Parathyroid adenoma (tissue), 2 donors: ENCODE measurements around the gene LRCOL1.

Source experiments
- H2AFZ ChIP-seq: fragments of 300-600 bp; sonication (generic); one replicate; pipeline ENCODE4 v1.7.0; 2017; ENCODE audit warnings: antibody characterized with exemption, mild to moderate bottlenecking
- H3K27ac ChIP-seq: fragments of 300-600 bp; sonication (generic); one replicate; pipeline ENCODE4 v1.7.0; 2017
- H3K27me3 ChIP-seq: fragments of 300-600 bp; sonication (generic); one replicate; pipeline ENCODE4 v1.7.0; 2017; ENCODE audit warnings: low read length; ENCODE audit not compliant: control insufficient read depth, insufficient read depth
- H3K36me3 ChIP-seq: fragments of 300-600 bp; sonication (generic); one replicate; pipeline ENCODE4 v1.7.0; 2017; ENCODE audit warnings: low read length; ENCODE audit not compliant: control insufficient read depth, insufficient read depth
- H3K4me1 ChIP-seq: fragments of 300-600 bp; sonication (generic); one replicate; pipeline ENCODE4 v1.7.0; 2017; ENCODE audit warnings: control low read depth
- H3K4me2 ChIP-seq: fragments of 300-600 bp; sonication (generic); one replicate; pipeline ENCODE4 v1.7.0; 2017; ENCODE audit warnings: low read length
- H3K4me3 ChIP-seq: fragments of 300-600 bp; sonication (generic); one replicate; pipeline ENCODE4 v1.7.0; 2017; ENCODE audit warnings: low read depth, low read length
- H3K79me2 ChIP-seq: fragments of 300-600 bp; sonication (generic); one replicate; pipeline ENCODE4 v1.7.0; 2017; ENCODE audit warnings: control low read depth
- H3K9ac ChIP-seq: fragments of 300-600 bp; sonication (generic); one replicate; pipeline ENCODE4 v1.7.0; 2017; ENCODE audit warnings: mild to moderate bottlenecking
- H3K9me3 ChIP-seq: fragments of 300-600 bp; sonication (generic); one replicate; pipeline ENCODE4 v1.7.0; 2017; ENCODE audit warnings: low read length; ENCODE audit not compliant: control insufficient read depth
- CTCF ChIP-seq: fragments of 300-600 bp; sonication (generic); IDR thresholded peaks from one replicate; pipeline ENCODE4 v1.7.0; 2017; ENCODE audit warnings: antibody characterized with exemption, mild to moderate bottlenecking
- donor health status: primary hyperparathyroidism.

The LRCOL1 gene

DNA sequence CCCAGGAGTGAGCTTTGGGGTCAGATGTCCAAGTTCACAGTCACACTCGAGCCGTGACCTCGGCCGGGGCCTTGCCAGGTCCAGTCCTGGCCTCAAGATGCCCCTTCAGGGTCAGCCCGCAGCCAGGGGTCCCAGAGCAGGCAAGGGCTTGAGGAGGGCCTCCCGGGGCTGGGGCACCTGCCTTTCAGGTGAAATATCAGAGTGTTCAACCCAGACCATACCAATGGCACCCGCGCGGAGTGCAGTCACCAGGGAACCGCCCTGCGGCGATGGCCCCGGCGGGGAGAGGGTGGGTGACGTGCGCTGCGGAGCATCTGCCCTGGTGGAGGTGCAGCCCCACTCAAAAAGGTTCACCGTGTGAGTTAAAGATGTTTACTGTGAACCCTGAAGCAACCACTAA is 16.9 kb downstream of the LRCOL1 start:
- no peaks in the 10 kb centered on the region for H3K9me3 ChIP-seq
- H3K4me3 ChIP-seq: peak overlapping the region; percentile 1
- H3K27me3 ChIP-seq: no peaks in the 10 kb centered on the region
- H3K36me3 ChIP-seq: no peaks in the 10 kb centered on the region
- peak overlapping the region; percentile 34 for H3K4me2 ChIP-seq
- H3K27ac ChIP-seq: no peak overlapping the region
- H3K4me1 ChIP-seq: no peaks in the 10 kb centered on the region
- TF ChIP-seq CTCF: no peak
- no peak overlapping the region for H3K9ac ChIP-seq
- peak overlapping the region; percentile 45 for H2AFZ ChIP-seq
- H3K79me2 ChIP-seq: no peaks in the 10 kb centered on the region

- H3K4me3 ChIP-seq: no peak overlapping the region
- H3K27me3 ChIP-seq: no peaks in the 10 kb centered on the region
- H2AFZ ChIP-seq: peak overlapping the region; percentile 45
- no peaks in the 10 kb centered on the region for H3K4me1 ChIP-seq
- H3K36me3 ChIP-seq: no peaks in the 10 kb centered on the region
- no peak overlapping the region for H3K4me2 ChIP-seq
- H3K9ac ChIP-seq: no peak overlapping the region
- no peaks in the 10 kb centered on the region for H3K79me2 ChIP-seq
- TF ChIP-seq CTCF: no peak
- H3K27ac ChIP-seq: no peak overlapping the region
- no peaks in the 10 kb centered on the region for H3K9me3 ChIP-seq
Observed at GRCh38 chr12:132593071-132593470, 17.3 kb downstream of the LRCOL1 start.

DNA sequence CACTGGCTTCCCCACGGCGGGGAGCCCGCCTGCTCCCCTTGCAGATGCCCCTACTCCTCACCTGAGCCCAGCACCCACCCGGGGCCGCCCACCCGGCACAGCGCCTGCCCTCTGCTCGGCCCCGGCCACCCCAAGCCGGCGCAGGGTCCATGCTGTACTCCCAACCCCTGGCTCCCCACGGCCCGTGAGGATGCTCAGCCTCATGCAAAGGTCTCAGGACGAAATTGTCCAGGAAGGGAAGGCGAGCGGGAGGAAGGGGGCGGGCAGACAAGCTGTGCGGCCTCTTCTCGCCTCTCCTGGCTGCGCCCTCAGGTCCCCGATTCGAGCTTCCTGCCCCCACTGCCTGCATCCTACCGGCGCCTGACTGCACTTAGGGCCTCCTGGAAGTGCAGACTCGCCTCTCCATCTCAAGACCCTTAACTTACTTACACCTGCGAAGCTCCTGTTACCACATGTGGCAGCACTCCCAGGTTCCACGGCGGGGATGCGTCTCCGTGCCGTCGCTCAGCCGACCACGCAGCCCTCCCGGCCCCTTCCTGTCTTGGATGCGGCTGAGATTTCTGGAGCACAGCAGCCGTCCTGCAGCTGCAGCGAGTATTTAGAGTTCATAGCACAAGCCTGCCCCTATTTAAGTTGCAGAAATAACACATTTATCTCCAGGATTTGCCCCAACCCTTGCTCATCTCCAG is 18.0 kb downstream of the LRCOL1 start:
- TF ChIP-seq CTCF: no peak
- Histone ChIP-seq H3K9me3 (no peaks in the 10 kb centered on the region), H3K9ac (no peak overlapping the region), H3K4me3 (no peak overlapping the region), H3K79me2 (no peaks in the 10 kb centered on the region), H3K27me3 (no peaks in the 10 kb centered on the region), H3K27ac (no peak overlapping the region), H2AFZ (no peak overlapping the region), H3K4me1 (no peaks in the 10 kb centered on the region), H3K4me2 (no peak overlapping the region), H3K36me3 (no peaks in the 10 kb centered on the region)

DNA sequence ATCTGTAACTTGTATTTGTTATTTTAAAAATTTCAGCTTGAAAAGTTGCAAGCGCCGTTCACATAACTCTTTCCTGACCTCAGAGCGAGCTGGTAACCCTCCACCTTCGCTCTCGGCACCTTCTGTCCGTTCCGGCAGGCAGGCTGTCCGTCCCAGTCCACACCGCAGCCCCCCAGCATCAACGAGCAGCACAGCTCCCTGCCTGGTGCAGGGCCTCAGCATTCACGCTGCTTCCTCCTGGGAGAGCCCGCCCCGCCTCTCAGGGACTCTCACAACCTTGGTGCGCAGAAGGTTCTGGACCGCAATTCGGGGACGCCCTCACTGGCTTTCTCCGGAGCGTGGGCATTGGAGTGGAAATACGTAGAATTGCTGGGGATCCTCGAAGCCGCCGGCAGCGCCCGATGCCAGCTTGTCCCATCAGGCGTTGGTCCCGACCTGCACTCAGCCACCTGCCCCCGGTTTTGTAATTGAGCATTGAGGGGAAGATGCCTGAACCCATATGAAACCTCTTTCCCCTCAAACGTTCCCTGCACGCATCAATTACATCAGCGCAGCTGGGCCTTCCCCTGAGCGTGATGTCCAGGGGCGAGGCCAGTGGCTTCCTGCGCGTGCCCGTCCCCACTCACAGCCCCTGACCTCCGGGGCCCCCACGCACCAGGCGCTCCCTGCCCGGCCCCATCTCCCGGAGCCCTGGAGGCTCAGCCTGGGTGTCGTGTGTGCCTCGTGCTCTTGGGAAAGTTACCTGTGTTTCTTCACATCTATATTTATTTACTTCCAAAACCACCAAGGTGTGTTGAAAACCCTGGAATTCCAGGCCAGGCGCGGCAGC is 19.1 kb downstream of the LRCOL1 start:
- Histone ChIP-seq H3K79me2 (no peaks in the 10 kb centered on the region), H3K27ac (no peak overlapping the region), H3K9me3 (no peaks in the 10 kb centered on the region), H3K27me3 (no peaks in the 10 kb centered on the region), H3K36me3 (no peaks in the 10 kb centered on the region), H3K9ac (no peak overlapping the region), H3K4me2 (no peak overlapping the region), H2AFZ (no peak overlapping the region), H3K4me3 (no peak overlapping the region), H3K4me1 (no peaks in the 10 kb centered on the region)
- no peak for TF ChIP-seq CTCF
